ENCODE measurements around the gene ANKHD1.

The ANKHD1 gene

GRCh38 chr5:140556438-140556837 lies 154.8 kb downstream of the ANKHD1 start:
- DNase-seq (ENCODE audit: low read depth): peak; percentile 31
- no peak for TF ChIP-seq CTCF (conservative IDR thresholded peaks at IDR 0.05; ENCODE audit: low read length)
- peak overlapping the region; percentile 86 for H3K4me3 ChIP-seq (ENCODE audit: low read length)

GRCh38 chr5:140557136-140557805 lies 155.6 kb downstream of the ANKHD1 start, which contains the start of gene SRA1:
SRA1 (minus strand) TSS chr5:140557473; CDS start chr5:140557452, 21 bp downstream.
- TF ChIP-seq CTCF (conservative IDR thresholded peaks at IDR 0.05; ENCODE audit: low read length): 0 out of 2 replicates have a peak, but pooled peaks have one; percentile 9
- peak within 1 kb of the TSS; percentile 86 for H3K4me3 ChIP-seq (ENCODE audit: low read length)
- DNase-seq (ENCODE audit: low read depth): peak; percentile 85

- H3K4me3 ChIP-seq (ENCODE audit: low read length): no peak overlapping the region
- no peak for DNase-seq (ENCODE audit: low read depth)
- no peak for TF ChIP-seq CTCF (conservative IDR thresholded peaks at IDR 0.05; ENCODE audit: low read length)
Measured at GRCh38 chr5:140557965-140558364, 156.3 kb downstream of the ANKHD1 start.

GRCh38 chr5:140558542-140558941 lies 156.9 kb downstream of the ANKHD1 start:
- H3K4me3 ChIP-seq (ENCODE audit: low read length): no peak overlapping the region
- TF ChIP-seq CTCF (conservative IDR thresholded peaks at IDR 0.05; ENCODE audit: low read length): no peak
- DNase-seq (ENCODE audit: low read depth): no peak

- no peak for DNase-seq (ENCODE audit: low read depth)
- TF ChIP-seq CTCF (conservative IDR thresholded peaks at IDR 0.05; ENCODE audit: low read length): no peak
- H3K4me3 ChIP-seq (ENCODE audit: low read length): no peak overlapping the region
Measured at GRCh38 chr5:140560227-140560626, 158.6 kb downstream of the ANKHD1 start.

GRCh38 chr5:140561753-140562523 lies 160.3 kb downstream of the ANKHD1 start:
- no peak overlapping the region for H3K4me3 ChIP-seq (ENCODE audit: low read length)
- no peak for DNase-seq (ENCODE audit: low read depth)
- no peak for TF ChIP-seq CTCF (conservative IDR thresholded peaks at IDR 0.05; ENCODE audit: low read length)

GRCh38 chr5:140563596-140563995 lies 162.0 kb downstream of the ANKHD1 start:
- DNase-seq (ENCODE audit: low read depth): no peak
- no peak for TF ChIP-seq CTCF (conservative IDR thresholded peaks at IDR 0.05; ENCODE audit: low read length)
- H3K4me3 ChIP-seq (ENCODE audit: low read length): peak overlapping the region; percentile 98

All from AG10803 (cell line).